Activated naive CD8-positive, alpha-beta T cell treated with anti-CD3 and anti-CD28 coated beads for 36 hours (primary cell): ENCODE data around the gene PUS7L. TPM values are rescaled to one million over a fixed set of nuclear protein-coding genes. Genes with fewer than 3 reads are reported as not detected.
"Not testable (repeated sequence)": the region's sequence is repeated elsewhere in the genome, so short reads cannot be mapped to it uniquely, and the experiment has no call there.

ENCODE experiments used
- DNase-seq: peaks from one replicate; pipeline ENCODE4 v3.0.0; 2021
- H3K27ac Mint-ChIP-seq: one replicate; pipeline ENCODE4 v1.8.0; 2022; ENCODE audit warnings: mild to moderate bottlenecking, moderate library complexity, mixed read lengths
- H3K27me3 Mint-ChIP-seq: one replicate; pipeline ENCODE4 v1.8.0; 2022; ENCODE audit warnings: mild to moderate bottlenecking, mixed read lengths
- H3K36me3 Mint-ChIP-seq: one replicate; pipeline ENCODE4 v1.8.0; 2021; ENCODE audit warnings: mild to moderate bottlenecking, mixed read lengths
- H3K4me1 Mint-ChIP-seq: one replicate; pipeline ENCODE4 v1.8.0; 2021; ENCODE audit warnings: mixed read lengths
- H3K4me3 Mint-ChIP-seq: one replicate; pipeline ENCODE4 v1.8.0; 2022; ENCODE audit warnings: mild to moderate bottlenecking, moderate library complexity, mixed read lengths
- H3K9me3 Mint-ChIP-seq: one replicate; pipeline ENCODE4 v1.8.0; 2022; ENCODE audit warnings: mixed read lengths
- total RNA-seq, 2 experiments: library from RNA; stranded (reverse); gene quantifications; one replicate each; pipeline ENCODE4 v1.2.3, GENCODE V29; 2021

PUS7L gene
- total RNA-seq, 2 experiments from 2014 or later = 26.7 to 32.4 TPM

DNA sequence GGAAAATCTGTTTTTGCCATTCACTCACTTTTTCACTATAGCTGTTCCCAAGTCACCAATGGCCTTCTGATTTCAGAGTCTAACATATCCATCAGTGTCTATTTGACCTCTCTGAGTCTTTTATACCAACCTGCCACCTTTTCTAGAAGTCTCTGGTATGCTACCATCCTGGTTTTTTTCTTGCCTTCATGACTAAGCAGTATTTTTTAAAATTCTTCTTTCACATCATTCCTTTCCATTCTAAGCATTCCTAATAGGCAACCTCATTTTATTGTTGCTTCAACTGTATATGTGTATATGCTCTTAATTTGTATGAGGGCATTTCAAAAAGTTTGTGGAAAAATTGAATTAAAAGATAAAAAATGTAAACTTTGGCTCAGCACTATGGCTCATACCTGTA is 5.2 kb upstream of the PUS7L start:
- peaks cover 38% of the 10 kb centered on the region for H3K4me1 Mint-ChIP-seq
- H3K27ac Mint-ChIP-seq = no peak overlapping the region
- no peaks in the 10 kb centered on the region for H3K9me3 Mint-ChIP-seq
- H3K4me3 Mint-ChIP-seq = no peak overlapping the region
- no peaks in the 10 kb centered on the region for H3K27me3 Mint-ChIP-seq
- no peak for DNase-seq
- H3K36me3 Mint-ChIP-seq = peaks cover 33% of the 10 kb centered on the region

DNA sequence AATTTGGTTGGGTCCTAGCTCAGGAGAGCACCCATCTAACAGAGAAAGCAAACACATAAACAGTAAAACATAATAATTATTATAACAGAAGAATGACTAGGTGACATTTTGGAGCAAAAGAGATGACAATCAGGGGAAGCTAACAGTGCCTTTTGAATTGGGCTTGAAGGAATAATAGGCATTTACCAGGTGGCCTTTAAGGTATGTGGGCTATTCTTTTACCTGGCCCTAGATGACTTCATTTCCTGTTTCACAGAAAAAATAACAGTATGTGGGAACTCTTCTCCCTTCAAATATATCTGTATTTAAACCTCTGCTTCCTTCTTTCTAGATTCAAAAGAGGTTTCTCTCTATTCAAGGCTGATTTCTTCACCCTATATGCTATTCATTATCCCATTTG is 4.0 kb upstream of the PUS7L start:
- H3K9me3 Mint-ChIP-seq = no peaks in the 10 kb centered on the region
- peaks cover 35% of the 10 kb centered on the region for H3K36me3 Mint-ChIP-seq
- DNase-seq = no peak
- no peak overlapping the region for H3K4me3 Mint-ChIP-seq
- H3K4me1 Mint-ChIP-seq = peaks cover 42% of the 10 kb centered on the region
- H3K27me3 Mint-ChIP-seq = no peaks in the 10 kb centered on the region
- H3K27ac Mint-ChIP-seq = no peak overlapping the region

GRCh38 chr12:43761500-43761899 is 2.9 kb upstream of the PUS7L start:
- peaks cover 2% of the 10 kb centered on the region for H3K9me3 Mint-ChIP-seq
- no peaks in the 10 kb centered on the region for H3K27me3 Mint-ChIP-seq

GRCh38 chr12:43760396-43760795 is 1.8 kb upstream of the PUS7L start:
- Mint-ChIP-seq H3K9me3 (peaks cover 4% of the 10 kb centered on the region), H3K4me1 (peaks cover 56% of the 10 kb centered on the region), H3K36me3 (peaks cover 52% of the 10 kb centered on the region), H3K4me3 (peak overlapping the region; percentile 97), H3K27me3 (no peaks in the 10 kb centered on the region), H3K27ac (peak overlapping the region; percentile 66)
- DNase-seq = no peak

More at GRCh38 chr12:43761500-43761899, 2.9 kb upstream of the PUS7L start:
- Mint-ChIP-seq H3K4me3 (peak overlapping the region; percentile 53), H3K4me1 (peaks cover 48% of the 10 kb centered on the region), H3K36me3 (peaks cover 43% of the 10 kb centered on the region), H3K27ac (no peak overlapping the region)
- no peak for DNase-seq

DNA sequence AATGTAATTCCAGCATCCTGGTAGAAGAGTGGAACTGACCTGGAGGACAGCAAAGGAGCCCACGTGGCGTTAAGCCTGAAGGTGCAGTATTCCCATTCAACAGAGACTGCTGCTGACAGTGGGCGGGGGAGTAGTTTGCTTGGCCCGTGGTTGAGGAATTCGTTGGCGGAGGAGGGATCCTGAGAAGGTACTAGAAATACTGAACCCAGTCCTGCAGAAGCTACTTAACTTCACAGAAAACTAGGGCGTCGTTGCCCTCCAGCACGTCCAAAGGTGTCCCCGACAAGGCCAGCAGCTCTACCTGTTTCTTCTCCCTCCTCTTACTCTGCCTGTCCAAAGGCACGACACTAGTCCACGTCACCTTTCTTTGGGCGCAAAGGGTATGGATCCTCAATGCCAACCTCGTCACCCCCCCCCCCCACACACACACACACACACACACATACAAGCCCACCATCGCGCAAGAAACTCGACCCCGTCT is 303 bp downstream of the PUS7L start:
- Mint-ChIP-seq H3K27ac (peak overlapping the region; percentile 99), H3K4me3 (peak overlapping the region; percentile 97), H3K36me3 (peaks cover 58% of the 10 kb centered on the region), H3K9me3 (peaks cover 9% of the 10 kb centered on the region), H3K27me3 (no peaks in the 10 kb centered on the region), H3K4me1 (peaks cover 64% of the 10 kb centered on the region)
- peak; percentile 18 for DNase-seq

GRCh38 chr12:43754015-43754414 is 4.6 kb downstream of the PUS7L start:
- Mint-ChIP-seq H3K36me3 (peaks cover 71% of the 10 kb centered on the region), H3K4me3 (no peak overlapping the region), H3K27me3 (no peaks in the 10 kb centered on the region), H3K4me1 (peaks cover 43% of the 10 kb centered on the region), H3K9me3 (peaks cover 15% of the 10 kb centered on the region), H3K27ac (no peak overlapping the region)
- DNase-seq = no peak

DNA sequence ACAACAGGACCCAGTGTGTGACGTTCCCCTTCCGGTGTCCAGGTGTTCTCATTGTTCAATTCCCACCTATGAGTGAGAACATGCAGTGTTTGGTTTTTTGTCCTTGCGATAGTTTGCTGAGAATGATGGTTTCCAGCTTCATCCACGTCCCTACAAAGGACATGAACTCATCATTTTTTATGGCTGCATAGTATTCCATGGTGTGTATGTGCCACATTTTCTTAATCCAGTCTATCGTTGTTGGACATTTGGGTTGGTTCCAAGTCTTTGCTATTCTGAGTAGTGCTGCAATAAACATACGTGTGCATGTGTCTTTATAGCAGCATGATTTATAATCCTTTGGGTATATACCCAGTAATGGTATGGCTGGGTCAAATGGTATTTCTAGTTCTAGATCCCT is 7.2 kb downstream of the PUS7L start:
- H3K36me3 Mint-ChIP-seq = peaks cover 59% of the 10 kb centered on the region
- not testable (repeated sequence) for DNase-seq, H3K27ac Mint-ChIP-seq, H3K27me3 Mint-ChIP-seq, H3K4me3 Mint-ChIP-seq
- H3K4me1 Mint-ChIP-seq = peaks cover 28% of the 10 kb centered on the region
- H3K9me3 Mint-ChIP-seq = peaks cover 12% of the 10 kb centered on the region

GRCh38 chr12:43750814-43751213 is 7.8 kb downstream of the PUS7L start:
- no peak for DNase-seq
- peaks cover 24% of the 10 kb centered on the region for H3K4me1 Mint-ChIP-seq
- H3K36me3 Mint-ChIP-seq = peaks cover 55% of the 10 kb centered on the region
- H3K27ac Mint-ChIP-seq = no peak overlapping the region
- H3K4me3 Mint-ChIP-seq = no peak overlapping the region
- no peaks in the 10 kb centered on the region for H3K27me3 Mint-ChIP-seq
- H3K9me3 Mint-ChIP-seq = peaks cover 11% of the 10 kb centered on the region

DNA sequence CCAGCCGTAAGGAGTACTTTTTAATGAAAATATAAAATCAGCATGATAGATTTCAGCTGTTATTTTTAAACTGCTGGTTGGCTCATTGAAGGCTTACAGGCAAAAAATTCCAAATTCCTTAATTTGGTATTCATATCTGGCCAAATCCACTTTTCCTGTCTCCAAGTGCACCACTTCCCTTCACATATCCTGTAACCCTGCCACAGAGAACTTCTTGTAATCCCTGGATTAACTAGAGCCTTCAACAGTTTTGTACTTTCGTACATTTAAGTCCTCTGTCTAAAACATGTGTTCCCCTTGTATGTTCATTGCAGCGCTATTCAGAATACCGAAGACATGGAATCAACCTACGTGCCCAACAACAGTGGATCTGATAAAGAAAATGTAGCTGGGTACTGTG is 9.6 kb downstream of the PUS7L start:
- H3K4me3 Mint-ChIP-seq = no peak overlapping the region
- H3K27ac Mint-ChIP-seq = no peak overlapping the region
- peaks cover 13% of the 10 kb centered on the region for H3K4me1 Mint-ChIP-seq
- DNase-seq = no peak
- no peaks in the 10 kb centered on the region for H3K27me3 Mint-ChIP-seq
- H3K9me3 Mint-ChIP-seq = peaks cover 6% of the 10 kb centered on the region
- peaks cover 53% of the 10 kb centered on the region for H3K36me3 Mint-ChIP-seq

DNA sequence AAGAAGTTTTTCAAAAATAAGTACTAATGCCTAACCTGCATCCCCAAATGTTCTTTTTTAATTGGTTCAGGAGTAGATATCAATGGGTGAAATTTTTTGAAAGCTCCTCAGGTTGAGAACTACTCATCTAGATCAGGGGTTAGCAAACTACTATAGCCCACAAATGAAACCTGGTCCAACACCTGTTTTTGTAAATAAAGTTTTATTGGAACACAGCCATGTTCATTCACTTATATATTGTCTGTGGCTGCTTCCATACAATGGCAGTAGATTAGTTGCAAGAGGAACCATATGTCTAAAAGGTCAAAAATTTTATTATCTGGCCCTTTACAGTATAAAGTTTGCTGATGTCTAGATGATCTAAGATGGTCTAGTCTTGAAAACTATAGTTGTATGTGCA is 13.8 kb downstream of the PUS7L start:
- H3K9me3 Mint-ChIP-seq = no peaks in the 10 kb centered on the region
- no peak for DNase-seq
- H3K27me3 Mint-ChIP-seq = no peaks in the 10 kb centered on the region
- no peaks in the 10 kb centered on the region for H3K4me1 Mint-ChIP-seq
- peaks cover 32% of the 10 kb centered on the region for H3K36me3 Mint-ChIP-seq
- no peak overlapping the region for H3K4me3 Mint-ChIP-seq
- H3K27ac Mint-ChIP-seq = no peak overlapping the region

DNA sequence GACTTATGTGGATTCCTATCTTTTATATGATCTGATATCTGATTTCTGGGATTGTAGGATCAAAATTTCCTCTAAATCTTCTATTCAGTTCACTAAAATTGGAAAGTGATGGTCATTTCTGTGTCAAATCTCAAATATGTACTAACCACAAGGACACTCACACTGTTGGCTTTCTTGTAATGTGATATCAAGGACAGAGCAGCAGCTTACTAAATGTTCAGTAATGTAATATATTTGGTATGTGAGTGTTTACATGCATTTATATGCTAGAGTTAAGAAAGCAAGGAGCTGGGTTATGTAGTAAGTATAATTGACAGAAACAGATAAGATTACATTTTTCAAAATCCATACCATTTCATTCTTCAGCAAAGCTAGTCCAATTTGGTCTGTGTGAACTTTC is 16.5 kb downstream of the PUS7L start:
- Mint-ChIP-seq H3K4me1 (no peaks in the 10 kb centered on the region), H3K36me3 (peaks cover 28% of the 10 kb centered on the region), H3K9me3 (no peaks in the 10 kb centered on the region)

GRCh38 chr12:43740511-43741100 is 18.0 kb downstream of the PUS7L start:
- no peak overlapping the region for H3K4me3 Mint-ChIP-seq
- H3K4me1 Mint-ChIP-seq = no peaks in the 10 kb centered on the region
- no peak overlapping the region for H3K27ac Mint-ChIP-seq
- no peak for DNase-seq
- no peaks in the 10 kb centered on the region for H3K27me3 Mint-ChIP-seq
- peaks cover 28% of the 10 kb centered on the region for H3K36me3 Mint-ChIP-seq
- H3K9me3 Mint-ChIP-seq = no peaks in the 10 kb centered on the region

More for the DNA sequence above, 16.5 kb downstream of the PUS7L start:
- no peak for DNase-seq
- no peak overlapping the region for H3K4me3 Mint-ChIP-seq
- H3K27ac Mint-ChIP-seq = no peak overlapping the region
- no peaks in the 10 kb centered on the region for H3K27me3 Mint-ChIP-seq

DNA sequence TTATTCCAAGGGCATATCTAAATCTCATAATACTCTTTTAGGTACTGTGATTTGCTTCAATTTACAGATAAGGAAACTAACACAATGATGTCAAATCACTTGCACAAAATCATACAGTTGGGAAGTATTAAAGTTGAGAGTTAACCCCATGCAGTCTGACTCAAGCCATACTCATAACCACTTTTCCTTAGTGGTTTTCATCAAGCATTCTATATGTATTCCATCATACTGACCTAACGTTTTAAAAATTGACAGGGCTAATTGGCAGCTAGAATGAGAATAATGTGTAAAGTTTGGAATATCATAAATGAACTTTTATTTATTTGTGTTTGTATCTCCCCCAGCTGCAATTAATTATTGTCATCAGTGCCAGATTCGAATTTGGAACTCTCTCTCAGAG is 20.9 kb downstream of the PUS7L start:
- no peak for DNase-seq
- Mint-ChIP-seq H3K27ac (no peak overlapping the region), H3K27me3 (no peaks in the 10 kb centered on the region), H3K4me1 (no peaks in the 10 kb centered on the region), H3K36me3 (peaks cover 12% of the 10 kb centered on the region), H3K9me3 (no peaks in the 10 kb centered on the region), H3K4me3 (no peak overlapping the region)

- Mint-ChIP-seq H3K4me1 (no peaks in the 10 kb centered on the region), H3K36me3 (peaks cover 11% of the 10 kb centered on the region), H3K9me3 (no peaks in the 10 kb centered on the region), H3K27me3 (no peaks in the 10 kb centered on the region), H3K27ac (no peak overlapping the region), H3K4me3 (no peak overlapping the region)
- DNase-seq = no peak
Observed at GRCh38 chr12:43736927-43737440, 21.6 kb downstream of the PUS7L start.

GRCh38 chr12:43733687-43734086 is 24.9 kb downstream of the PUS7L start:
- Mint-ChIP-seq H3K27me3 (no peaks in the 10 kb centered on the region), H3K4me3 (no peak overlapping the region), H3K36me3 (peaks cover 9% of the 10 kb centered on the region), H3K9me3 (no peaks in the 10 kb centered on the region), H3K4me1 (peaks cover 17% of the 10 kb centered on the region), H3K27ac (no peak overlapping the region)
- no peak for DNase-seq

DNA sequence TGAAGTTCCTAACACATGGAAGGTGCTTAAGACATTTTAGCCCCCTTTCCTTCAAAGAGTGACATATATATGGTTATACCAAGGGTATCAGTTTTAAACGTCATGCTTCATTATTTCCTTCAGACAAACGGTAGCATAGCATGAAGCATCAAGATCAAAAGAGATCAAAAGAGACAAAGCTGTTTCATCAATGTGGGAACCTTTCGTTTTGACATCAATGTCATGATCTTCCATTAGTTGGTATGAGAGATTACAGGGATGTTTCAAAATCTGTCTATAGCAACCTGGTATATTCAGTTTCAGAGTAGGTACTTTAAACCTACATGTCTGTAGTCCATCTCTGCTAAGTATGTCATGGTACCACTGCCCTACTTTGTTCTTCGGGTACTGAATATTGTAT is 28.3 kb downstream of the PUS7L start:
- H3K4me3 Mint-ChIP-seq = no peak overlapping the region
- peak overlapping the region; percentile 8 for H3K27ac Mint-ChIP-seq
- peaks cover 11% of the 10 kb centered on the region for H3K36me3 Mint-ChIP-seq

More for the DNA sequence above, 28.3 kb downstream of the PUS7L start:
- Mint-ChIP-seq H3K4me1 (peaks cover 17% of the 10 kb centered on the region), H3K27me3 (no peaks in the 10 kb centered on the region), H3K9me3 (no peaks in the 10 kb centered on the region)
- DNase-seq = no peak
